ENCODE measurements around the gene CCDC122.
"Not testable (repeated sequence)": the region's sequence is repeated elsewhere in the genome, so short reads cannot be mapped to it uniquely, and the experiment has no call there.

The CCDC122 gene

DNA sequence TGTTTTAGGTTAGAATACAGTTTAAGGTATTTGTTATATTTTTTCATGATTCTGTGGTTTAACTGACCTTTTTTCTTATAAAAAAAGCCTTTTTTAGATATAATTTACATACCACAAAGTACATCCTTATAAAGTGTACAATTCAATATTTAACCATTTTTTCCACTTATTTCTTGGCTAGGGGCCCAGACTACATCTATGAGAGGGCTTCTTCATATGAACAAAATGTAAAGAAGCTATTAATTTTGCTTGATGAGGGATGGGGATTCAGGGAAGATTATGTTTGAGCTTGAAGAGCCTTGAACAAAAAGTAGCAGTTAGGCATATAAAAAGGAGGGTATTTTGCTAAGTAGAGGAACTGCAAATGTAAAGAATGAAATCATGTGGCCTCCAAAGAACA, 2.2 kb downstream of the CCDC122 start:
- no peak for DNase-seq (ENCODE audit: low read depth, low spot score)

DNA sequence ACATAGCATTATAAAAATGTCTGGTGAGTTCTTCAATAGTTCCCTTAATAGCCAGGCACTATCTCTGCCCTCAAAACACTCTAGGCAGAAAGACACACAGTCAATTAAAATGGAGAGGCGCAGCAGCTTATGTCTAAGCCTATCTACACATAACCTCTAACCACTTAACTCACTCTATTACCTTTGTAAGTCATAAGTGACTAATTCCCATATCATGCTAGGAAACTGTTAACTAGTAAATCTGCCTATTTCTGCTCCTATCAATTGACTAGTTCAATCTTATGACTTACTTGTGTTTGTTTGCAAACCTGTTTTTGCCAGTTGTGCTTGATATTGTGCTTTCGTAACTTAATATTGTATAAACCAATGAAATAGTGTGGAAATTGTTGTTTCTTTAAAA, 3.2 kb downstream of the CCDC122 start:
- DNase-seq (ENCODE audit: low read depth, low spot score) = no peak

DNA sequence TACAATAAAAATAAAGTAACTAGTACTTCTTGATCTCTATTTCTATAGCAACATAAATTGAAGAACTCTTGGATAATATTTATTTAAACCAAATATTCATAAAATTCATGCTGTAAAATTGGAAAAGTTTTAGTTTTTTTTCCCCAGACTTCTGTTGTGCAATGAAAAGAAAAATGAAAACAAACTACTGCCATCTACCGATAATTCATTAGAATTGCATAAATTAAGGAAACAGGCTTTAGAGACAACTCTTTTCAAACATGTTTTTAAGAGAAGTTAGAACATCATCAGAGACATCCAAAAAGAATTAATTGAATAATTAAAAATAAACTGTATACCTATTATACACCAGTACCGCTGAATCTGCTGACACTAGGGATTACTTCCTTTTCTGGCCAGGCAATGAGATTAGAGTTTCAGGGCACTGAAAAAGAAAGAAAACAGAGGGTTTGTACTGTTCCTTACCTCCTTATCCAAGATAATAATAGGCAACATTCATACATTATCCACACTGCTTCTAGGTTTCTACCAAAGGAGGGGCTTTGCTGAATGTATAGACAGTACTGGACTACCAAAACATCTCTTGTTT, 4.9 kb downstream of the CCDC122 start:
- DNase-seq (ENCODE audit: low read depth, low spot score) = no peak

DNA sequence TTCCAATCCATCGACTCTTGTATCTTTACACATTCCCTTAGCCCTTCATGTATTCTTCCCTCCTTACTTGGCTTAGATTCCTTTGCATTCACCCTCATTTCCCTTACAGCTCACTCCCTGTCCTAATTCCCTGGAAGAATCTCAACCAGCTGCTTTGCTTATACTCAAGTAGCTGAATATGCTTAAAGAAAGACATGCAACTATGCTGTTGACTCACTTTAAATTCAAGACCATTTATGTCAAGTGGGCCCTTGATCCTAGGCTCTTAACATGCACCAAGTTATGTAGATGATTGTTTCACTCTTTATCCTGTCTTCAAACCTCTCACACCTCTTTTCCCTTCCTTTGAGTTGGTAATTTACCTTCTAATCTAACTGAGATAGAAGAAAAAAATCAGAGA, 7.4 kb downstream of the CCDC122 start:
- DNase-seq (ENCODE audit: low read depth, low spot score) = no peak

DNA sequence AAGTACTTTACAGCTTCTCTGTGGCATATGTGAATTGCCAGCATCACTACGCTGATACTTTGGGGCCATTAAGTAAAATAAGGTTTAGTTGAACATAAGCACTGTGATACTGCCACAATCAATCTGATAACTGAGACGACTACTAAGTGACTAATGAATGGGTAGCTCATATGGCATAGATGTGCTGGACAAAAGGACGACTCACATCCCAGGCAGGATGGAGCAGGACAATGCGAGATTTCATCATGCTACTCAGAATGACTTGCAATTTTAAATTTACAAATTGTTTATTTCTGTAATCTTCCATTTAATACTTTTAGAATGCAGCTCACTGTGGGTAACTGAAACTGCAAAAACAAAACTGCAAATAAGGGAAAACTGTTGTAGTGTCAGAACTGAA, 13.6 kb downstream of the CCDC122 start:
- DNase-seq (ENCODE audit: low read depth, low spot score) = no peak

DNA sequence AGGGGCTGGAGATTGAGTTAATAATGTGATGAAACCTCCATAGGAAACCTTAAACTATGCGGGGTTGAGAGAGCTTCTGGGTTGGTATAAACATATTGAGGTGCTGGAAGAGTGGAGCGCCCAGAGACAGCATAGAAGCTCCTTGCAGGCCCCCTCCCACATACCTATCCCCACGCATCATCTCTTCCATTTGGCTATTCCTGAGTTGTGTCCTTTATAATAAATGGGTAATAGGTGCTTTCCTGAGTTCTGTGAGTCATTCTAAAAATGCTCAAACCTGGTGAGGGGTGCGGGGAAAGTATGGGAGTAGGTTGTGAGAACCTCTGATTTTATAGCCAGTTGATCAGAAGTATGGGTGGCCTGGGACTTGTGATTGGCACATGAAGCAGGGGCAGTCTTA, 14.6 kb downstream of the CCDC122 start:
- no peak for DNase-seq (ENCODE audit: low read depth, low spot score)

DNA sequence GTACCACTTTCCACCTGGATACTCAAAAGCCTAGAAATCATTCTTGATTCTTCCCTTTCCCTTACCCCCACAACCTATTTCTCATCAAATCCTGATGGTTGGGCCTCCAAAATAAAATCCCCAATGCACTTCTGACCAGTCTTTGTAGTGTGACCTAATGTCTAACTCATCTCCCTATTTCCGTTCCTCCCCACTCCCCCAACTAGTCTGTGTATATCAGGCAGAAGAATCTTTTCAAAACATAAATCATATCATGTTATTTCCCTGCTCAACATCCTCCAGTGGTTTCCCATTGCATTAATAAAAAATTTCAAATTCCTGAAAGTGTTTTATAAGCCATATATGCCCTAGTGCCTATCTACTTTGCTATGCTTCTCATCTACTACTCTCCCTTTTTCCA, 17.7 kb downstream of the CCDC122 start:
- DNase-seq (ENCODE audit: low read depth, low spot score) = no peak

DNA sequence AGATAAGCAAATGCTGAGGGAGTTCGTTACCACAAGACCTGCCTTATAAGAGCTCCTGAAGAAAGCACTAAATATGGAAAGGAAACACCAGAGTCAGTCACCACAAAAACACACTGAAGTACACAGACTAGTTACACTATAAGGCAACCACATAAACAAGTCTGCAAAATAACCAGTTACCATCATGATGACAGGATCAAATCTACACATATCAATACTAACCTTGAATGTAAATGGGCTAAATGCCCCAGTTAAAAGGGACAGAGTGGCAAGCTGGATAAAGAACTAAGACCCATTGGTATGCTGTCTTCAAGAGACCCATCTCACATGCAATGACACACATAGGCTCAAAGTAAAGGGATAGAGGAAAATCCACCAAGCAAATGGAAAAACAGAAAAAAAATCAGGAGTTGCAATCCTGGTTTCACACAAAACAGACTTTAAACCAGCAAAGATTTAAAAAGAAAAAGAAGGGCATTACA, 26.6 kb downstream of the CCDC122 start:
- no peak for DNase-seq (ENCODE audit: low read depth, low spot score)

DNA sequence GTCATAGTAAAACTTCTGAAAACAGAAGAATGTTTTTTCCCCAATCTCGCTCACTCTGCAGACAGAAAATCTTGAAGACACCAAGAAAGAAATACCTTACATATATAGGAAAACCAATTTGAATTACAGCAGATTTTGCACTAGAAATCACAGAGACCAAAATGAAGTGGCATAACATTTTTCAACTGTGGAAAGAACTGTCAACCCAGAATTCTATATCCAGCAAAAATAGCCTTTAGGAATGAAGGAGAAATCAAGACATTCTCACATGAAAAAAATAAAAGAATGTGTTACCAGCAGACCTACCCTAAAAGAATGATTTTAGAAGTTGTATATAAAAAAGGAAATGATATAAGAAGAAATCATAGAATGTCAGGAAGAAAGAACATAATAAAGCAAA, 28.7 kb downstream of the CCDC122 start:
- no peak for DNase-seq (ENCODE audit: low read depth, low spot score)

DNA sequence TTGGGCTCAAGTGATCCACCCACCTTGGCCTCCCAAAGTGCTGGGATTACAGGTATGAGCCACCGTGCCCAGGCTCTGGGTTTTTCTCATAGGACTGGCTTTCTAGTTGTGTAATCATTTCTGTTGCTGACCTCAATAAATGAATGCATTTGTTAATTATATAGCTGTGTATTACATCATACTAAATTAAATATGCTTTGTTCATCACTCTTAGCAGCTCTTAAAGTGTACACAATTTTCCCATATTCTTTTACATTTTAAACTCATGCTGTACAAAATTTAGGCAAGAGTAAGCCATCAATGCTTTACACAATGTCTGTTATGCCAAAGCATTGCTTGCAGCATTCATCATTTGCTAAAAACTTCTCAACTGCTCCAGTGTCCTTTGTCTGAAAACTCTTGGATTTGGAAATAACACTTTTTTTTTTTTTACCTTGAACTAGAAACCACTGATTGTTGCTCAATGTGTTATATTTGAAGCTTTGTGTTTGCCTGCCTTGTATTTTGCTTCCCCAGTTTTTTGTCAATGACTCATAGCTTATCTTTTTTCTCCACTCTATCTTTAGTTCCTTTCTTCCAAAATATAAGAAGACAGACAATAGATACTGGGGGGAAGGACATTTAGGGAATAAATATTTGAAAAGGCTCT, 31.4 kb downstream of the CCDC122 start:
- no peak for DNase-seq (ENCODE audit: low read depth, low spot score)

DNA sequence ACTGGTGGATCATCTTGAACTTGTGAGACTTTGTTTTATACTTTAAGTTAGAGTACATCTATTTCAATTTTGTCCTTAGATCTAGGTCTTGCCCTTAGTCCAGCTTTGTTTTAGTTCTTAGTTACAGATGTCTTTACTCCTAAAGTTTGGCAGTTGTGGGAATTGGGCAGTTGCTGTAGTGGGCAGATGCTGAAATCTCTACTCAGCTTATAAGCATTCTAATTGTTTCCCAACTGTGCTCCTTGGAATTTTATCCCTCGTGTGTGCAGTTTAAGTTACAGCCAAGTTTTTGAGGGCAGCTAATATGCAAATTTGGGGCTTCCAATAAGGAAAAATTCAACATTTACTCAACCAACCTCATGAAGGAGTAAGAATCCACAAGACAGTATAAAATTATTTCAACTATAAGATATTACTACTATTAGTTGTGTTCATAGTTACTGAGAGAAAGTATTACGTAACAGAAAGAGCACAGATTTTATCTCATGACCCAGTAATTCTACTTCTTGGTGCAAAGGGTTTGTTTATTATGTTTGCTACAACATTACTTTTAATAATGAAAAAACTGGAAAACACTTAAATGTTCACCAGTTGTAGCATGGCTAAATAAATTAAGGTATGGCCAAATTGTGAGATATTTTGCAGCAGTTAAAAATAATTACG, 32.9 kb downstream of the CCDC122 start:
- DNase-seq (ENCODE audit: low read depth, low spot score) = no peak

DNA sequence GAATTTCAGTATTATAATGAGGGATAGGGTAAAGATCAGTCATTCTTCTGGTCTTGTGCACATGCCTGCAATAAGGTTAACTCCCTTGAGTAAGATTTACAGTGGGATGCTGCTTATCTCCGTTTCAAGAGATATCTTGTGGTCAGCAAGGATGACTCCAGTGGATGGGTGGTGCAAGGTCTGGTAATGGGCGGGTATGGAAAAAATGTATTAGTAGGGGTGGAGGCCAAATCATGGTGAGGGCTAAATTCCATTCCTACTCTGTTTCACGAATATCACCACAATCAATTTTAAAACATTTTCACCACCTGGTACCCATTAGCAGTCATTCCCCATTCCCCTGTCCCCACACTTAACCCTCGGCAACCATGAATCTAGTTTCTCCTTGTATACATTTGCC, 40.6 kb downstream of the CCDC122 start:
- no peak for DNase-seq (ENCODE audit: low read depth, low spot score)

DNA sequence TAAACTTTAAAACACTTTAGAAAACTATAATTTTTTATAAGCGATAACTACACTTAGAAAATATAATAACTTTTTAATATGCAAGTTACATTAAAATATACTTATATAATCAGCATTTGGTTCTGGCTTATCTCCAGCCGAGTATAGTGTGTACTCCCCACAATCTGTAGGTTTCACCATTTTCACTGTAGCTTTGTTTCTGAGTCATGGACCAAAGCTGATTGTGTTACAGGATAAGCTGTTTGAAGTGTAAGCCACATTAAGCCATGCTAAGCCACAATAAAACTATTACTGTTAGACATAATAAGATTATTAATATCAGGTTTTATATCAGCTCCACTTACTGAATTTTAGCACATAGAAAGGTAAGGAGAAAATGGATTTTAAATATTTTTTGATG, 43.8 kb downstream of the CCDC122 start:
- DNase-seq (ENCODE audit: low read depth, low spot score) = no peak

DNA sequence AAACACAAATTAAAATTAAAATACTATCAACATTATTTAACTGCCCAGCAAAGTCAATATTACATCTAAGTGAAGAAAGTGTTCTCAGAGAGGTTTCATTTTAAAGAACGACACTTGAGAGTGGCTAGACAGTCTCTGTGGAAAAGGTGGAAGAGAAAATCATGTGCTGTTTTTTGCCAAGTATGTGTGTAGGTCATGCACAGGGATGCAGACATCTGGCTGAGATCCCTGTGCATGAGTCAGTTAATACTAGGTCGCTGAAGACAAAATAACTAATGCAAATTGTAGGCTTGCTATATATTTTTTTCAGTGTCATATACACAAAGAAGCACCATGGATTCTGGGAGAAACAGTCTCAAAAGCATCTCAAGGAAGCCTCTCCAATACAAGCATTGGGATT, 48.5 kb downstream of the CCDC122 start:
- no peak for DNase-seq (ENCODE audit: low read depth, low spot score)

DNA sequence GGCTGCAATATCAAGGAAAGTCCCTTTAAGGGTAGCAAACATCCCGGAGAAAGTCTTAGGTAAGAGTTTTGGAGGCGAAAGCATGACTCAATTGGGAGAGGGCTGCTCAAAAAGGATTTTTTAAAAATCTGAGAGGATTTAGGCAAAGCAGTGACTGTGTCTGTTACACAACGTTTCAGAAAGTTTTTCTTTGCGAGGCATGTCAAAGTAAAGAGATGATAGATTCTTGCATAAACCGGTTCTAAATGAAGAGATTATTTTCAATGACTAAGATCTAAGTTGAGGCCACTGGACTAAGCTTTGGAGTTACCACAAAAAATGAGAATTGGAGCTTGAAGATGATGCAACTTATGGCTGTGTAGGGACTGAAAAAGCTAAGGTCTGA, 49.1 kb downstream of the CCDC122 start:
- DNase-seq (ENCODE audit: low read depth, low spot score) = no peak

DNA sequence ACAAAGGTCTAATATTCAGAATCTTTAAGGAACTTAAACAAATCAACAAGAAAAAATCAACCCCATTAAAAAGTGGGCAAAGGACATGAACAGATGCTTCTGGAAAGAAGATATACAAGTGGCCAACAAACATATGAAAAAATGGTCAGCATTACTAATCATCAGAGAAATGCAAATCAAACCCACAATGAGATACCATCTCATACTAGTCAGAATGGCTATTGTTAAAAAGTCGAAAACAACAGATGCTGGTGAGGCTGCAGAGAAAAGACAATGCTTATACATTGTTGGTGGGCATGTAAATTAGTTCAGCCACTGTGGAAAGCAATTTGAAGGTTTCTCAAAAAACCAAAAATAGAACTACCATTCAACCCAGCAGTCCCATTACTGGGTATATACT, 54.9 kb downstream of the CCDC122 start:
- DNase-seq (ENCODE audit: low read depth, low spot score) = not testable (repeated sequence)

DNA sequence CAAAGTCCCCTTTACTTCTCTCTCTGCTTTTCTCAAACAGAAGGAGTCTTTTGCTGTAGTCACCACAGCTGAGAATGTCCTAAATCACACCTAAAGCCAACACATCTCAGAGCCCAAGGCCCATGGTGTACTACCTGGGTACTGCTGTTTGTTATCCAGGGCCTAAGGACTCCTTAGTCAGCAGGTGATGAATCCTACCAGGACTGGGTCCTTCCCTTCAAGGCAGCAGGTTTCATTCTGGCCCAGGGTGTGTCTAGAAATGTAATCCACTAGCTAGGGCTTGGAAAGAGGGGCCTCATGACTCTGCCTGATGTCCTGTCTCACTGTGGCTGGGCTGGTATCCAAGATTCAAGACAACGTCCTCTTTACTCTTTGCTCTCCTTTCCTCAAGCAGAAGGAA, 56.6 kb downstream of the CCDC122 start:
- no peak for DNase-seq (ENCODE audit: low read depth, low spot score)

DNA sequence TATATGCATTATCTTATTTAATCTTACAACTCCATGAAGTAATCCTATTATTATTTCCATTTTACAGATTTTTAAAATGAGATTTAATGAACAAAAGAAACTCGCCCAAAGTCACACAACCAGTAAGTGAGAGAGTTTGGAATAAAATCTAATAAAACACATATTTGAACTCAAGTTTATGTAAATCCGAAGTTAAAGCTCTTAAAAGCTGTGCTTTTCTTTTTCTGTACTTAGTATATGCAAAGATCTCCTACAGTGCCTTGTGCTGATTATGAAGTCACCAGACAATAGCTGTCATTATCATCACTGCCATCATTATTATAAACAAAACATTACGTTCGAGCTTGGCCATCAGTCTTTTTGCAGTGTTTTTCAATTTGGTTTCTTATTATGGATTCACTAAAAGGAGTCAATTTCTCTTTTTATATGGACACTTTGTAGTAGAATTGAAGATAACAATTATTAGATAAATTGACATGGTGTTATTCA, 63.1 kb downstream of the CCDC122 start:
- DNase-seq (ENCODE audit: low read depth, low spot score) = no peak

DNA sequence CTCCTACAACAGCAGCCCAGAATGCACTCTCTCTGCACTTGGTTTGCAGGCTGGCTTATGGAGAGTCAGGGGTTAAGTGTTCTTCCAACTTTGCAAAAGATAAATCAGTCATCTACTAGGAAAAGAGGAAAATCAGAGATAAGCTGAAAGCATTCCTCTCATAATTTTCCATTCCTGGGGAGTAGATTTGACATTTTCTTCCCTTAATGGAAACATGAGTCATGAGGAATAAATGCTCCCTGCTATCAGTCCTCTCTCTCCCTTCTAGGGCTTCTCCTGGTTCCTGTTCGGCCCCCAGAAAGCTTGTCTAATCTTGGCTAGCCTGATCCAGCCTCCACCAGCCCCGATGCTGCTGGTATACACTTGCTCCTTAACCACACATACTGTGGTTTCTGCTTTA, 64.3 kb downstream of the CCDC122 start:
- peak; percentile 40 for DNase-seq (ENCODE audit: low read depth, low spot score)

DNA sequence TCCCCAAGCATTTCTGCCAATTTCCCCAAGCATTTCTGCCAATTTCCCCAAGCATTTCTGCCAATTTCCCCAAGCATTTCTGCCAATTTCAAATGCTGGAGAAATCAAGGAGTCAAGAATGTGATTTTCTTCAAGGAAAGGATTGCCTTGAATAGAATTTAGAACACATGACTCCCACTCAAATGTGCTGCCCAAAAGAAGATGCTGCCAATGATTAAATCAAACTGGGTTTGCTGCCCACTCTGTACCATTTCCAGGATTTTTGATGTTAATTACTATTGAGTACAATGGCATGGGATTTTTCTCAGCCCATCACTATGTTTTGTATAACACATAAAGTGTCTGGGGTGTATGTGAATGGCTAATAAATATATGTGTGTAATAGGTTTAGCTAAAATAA, 70.9 kb downstream of the CCDC122 start:
- no peak for DNase-seq (ENCODE audit: low read depth, low spot score)

DNA sequence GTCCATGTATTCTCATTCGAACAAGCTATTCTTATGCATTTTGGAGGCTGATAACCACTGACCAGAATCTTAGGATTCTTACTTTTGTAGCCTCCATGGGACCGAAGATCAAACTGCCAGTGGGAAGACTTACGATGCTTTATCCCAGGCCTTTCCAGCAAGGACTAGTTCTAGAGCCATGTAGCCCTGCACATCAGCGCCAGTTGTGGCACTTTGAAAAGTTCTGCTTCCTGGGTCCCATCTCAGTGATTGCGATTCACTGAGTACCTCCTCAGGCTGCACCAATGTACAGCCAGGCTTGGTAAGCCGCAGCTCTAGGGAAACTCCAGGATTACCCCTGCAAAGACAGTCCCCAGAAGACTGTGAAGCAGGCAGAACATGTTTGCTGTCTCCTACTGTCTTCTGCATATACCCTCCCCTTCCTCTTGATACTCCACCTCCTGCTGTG, 73.8 kb downstream of the CCDC122 start:
- peak; percentile 23 for DNase-seq (ENCODE audit: low read depth, low spot score)

DNA sequence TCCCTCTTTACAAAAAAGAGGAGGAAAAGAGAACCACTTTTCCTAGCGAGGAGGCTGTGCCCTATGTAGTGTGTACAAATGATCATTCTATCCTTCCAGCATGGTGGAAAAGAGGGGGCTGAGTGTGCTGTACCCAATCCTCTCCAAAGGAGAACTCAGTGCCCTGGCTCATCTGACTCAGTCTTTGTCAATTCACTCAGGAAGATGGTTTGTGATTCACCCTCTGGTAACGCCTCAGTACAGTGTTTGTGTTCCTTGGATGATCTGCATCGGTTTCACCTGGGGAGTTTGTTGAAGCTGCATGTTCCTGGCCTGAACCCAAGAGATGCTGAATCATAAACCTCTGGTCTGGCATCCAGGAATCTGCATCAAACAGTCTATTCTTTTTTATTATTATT, 74.5 kb downstream of the CCDC122 start:
- no peak for DNase-seq (ENCODE audit: low read depth, low spot score)

DNA sequence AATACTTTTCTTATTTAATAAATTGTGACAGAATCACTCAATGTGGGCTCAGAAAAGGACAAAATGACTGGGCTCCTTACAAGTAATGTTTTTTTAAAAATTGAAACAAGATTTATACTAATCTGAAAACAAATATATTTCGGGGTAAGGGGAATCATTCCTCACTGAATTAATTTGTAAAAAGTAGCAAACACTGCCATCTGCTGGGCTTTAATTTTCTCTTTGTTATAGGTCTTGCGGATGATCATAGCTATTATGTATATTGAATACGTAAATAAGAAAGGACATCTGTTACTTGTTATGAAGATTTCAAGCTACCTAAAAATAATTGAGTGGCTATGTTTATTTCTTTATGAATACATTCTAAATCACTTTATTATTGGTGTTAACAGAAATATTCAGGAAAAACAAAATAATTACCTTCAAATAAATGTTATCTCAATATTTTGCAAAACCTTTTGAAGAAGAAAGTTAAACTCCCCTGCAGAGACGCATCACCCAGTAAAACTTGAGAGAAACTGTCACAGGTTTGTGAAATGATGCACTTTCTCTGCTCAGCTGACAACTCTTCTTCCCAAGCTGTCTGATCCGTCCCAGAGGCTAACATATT, 75.0 kb downstream of the CCDC122 start:
- DNase-seq (ENCODE audit: low read depth, low spot score) = no peak

All from ELF-1 (cell line).